Ishikawa (cell line): ENCODE data around the gene DNAJC18.

Experiments used
- CEBPB ChIP-seq: IDR thresholded peaks from 2 replicates; pipeline ENCODE4 v1.6.1; 2012
- CREB1 ChIP-seq: IDR thresholded peaks from 2 replicates; pipeline ENCODE4 v1.6.1; 2012; ENCODE audit warnings: low read depth
- EGR1 ChIP-seq: IDR thresholded peaks from 2 replicates; pipeline ENCODE4 v1.6.1; 2012
- EP300 ChIP-seq: IDR thresholded peaks from 2 replicates; pipeline ENCODE4 v1.6.1; 2012; ENCODE audit warnings: borderline replicate concordance
- FOXM1 ChIP-seq: IDR thresholded peaks from 2 replicates; pipeline ENCODE4 v1.6.1; 2012; ENCODE audit warnings: low read depth, borderline replicate concordance
- NFIC ChIP-seq: IDR thresholded peaks from 2 replicates; pipeline ENCODE4 v1.6.1; 2012
- RAD21 ChIP-seq: IDR thresholded peaks from 2 replicates; pipeline ENCODE4 v1.6.1; 2012; ENCODE audit warnings: low read depth
- REST ChIP-seq: IDR thresholded peaks from 2 replicates; pipeline ENCODE4 v1.6.1; 2012; ENCODE audit warnings: low read depth, mild to moderate bottlenecking
- TAF1 ChIP-seq: IDR thresholded peaks from 2 replicates; pipeline ENCODE4 v1.6.1; 2012; ENCODE audit warnings: low read depth, mild to moderate bottlenecking
- TCF12 ChIP-seq: IDR thresholded peaks from 2 replicates; pipeline ENCODE4 v1.6.1; 2012; ENCODE audit warnings: low read depth
- TEAD4 ChIP-seq: IDR thresholded peaks from 2 replicates; pipeline ENCODE4 v1.6.1; 2012
- USF1 ChIP-seq: IDR thresholded peaks from 2 replicates; pipeline ENCODE4 v1.6.1; 2012
- YY1 ChIP-seq: IDR thresholded peaks from 2 replicates; pipeline ENCODE4 v1.6.1; 2012; ENCODE audit warnings: low read depth
- ZBTB7A ChIP-seq: IDR thresholded peaks from 2 replicates; pipeline ENCODE4 v1.6.1; 2012; ENCODE audit warnings: low read depth
- TF ChIP-seq, protein P1 (sequence below): IDR thresholded peaks from 2 replicates; pipeline ENCODE4 v1.6.1; 2012

Gene DNAJC18

DNA sequence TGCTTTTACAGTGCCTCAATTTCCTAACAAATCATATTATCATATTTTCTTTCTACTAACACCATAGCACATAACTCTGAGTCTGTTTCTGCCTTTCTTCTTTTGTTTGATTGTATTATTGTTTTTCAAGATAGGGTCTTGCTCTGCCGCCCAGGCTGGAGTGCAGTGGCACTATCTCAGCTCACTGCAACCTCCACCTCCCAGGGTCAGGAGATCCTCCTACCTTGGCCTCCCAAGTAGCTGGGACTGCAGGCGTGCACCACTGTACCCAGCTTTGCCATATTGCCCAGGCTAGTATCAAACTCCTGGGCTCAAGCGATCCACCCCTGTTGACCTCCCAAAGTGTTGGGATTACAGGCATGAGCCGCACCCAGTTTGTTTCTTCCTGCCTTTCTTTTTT lies 78.9 kb downstream of the DNAJC18 start:
- TF ChIP-seq TEAD4 (no peak), CREB1 (no peak), FOXM1 (no peak), ZBTB7A (no peak), TCF12 (no peak), EP300 (no peak), NFIC (no peak), YY1 (no peak), TAF1 (no peak), CEBPB (no peak), EGR1 (no peak), REST (no peak), USF1 (no peak), RAD21 (no peak)
- TF ChIP-seq, protein P1, sequence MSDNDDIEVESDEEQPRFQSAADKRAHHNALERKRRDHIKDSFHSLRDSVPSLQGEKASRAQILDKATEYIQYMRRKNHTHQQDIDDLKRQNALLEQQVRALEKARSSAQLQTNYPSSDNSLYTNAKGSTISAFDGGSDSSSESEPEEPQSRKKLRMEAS: no peak
